ENCODE results near the gene PRKN.

GRCh38 chr6:162389343-162390085 lies 338.1 kb downstream of the PRKN start:
- TF ChIP-seq, protein P1, sequence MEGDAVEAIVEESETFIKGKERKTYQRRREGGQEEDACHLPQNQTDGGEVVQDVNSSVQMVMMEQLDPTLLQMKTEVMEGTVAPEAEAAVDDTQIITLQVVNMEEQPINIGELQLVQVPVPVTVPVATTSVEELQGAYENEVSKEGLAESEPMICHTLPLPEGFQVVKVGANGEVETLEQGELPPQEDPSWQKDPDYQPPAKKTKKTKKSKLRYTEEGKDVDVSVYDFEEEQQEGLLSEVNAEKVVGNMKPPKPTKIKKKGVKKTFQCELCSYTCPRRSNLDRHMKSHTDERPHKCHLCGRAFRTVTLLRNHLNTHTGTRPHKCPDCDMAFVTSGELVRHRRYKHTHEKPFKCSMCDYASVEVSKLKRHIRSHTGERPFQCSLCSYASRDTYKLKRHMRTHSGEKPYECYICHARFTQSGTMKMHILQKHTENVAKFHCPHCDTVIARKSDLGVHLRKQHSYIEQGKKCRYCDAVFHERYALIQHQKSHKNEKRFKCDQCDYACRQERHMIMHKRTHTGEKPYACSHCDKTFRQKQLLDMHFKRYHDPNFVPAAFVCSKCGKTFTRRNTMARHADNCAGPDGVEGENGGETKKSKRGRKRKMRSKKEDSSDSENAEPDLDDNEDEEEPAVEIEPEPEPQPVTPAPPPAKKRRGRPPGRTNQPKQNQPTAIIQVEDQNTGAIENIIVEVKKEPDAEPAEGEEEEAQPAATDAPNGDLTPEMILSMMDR (IDR thresholded peaks at IDR 0.05; ENCODE audit: low read length), result no peak
- TF ChIP-seq EZH2 (optimal IDR thresholded peaks at IDR 0.05; ENCODE audit: low read depth, low read length), result no peak
